Endometrial microvascular endothelial cells (primary cell): ENCODE data around the gene IL36G. TPM values are rescaled to one million over a fixed set of nuclear protein-coding genes. Genes with fewer than 3 reads are reported as not detected.

ENCODE experiments used
- in situ Hi-C: cut with HindIII; loops from 2 replicates; pipeline ENCODE4 v1.10.0; 2017; ENCODE audit warnings: low sequenced_read_pairs, low pct_unique_long_range_greater_than_20kb; ENCODE audit errors: inconsistent ontology term
- total RNA-seq: library from RNA; depleted of rRNA; stranded (reverse); fragments of >200 nt; gene quantifications from one replicate; pipeline ENCODE4 v1.2.3, GENCODE V29; 2015; ENCODE audit errors: inconsistent ontology term

IL36G gene
- not detected for total RNA-seq

DNA sequence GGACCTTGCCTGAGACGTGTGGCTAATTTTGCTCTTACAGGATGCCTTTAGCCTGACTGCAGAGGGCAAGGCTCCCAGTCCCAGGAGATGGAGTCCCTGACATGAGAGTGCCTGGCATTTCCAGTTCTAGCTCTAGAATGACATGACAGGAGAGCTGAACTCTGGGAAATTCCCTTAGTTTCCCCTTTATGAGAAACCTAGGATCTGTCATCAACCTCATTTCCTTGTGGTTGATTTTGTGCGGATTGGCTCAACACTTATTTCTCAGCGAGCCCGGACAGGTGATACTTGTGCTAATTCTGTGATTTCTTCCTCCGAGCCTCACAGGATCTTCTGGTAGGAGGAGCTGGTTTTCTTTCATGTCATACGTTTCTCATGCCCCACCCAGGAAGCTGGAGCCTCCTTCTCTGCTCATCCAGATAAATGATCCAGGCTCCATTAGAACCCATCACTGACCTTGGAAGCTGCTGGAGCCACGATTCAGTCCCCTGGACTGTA lies at the start of gene IL36G:
Gene IL36G, plus strand, starts transcription at position 448 of the 498 bp plus-strand sequence. CDS start 633 bp downstream, outside the sequence.
- in situ Hi-C loops = no loop called here

DNA sequence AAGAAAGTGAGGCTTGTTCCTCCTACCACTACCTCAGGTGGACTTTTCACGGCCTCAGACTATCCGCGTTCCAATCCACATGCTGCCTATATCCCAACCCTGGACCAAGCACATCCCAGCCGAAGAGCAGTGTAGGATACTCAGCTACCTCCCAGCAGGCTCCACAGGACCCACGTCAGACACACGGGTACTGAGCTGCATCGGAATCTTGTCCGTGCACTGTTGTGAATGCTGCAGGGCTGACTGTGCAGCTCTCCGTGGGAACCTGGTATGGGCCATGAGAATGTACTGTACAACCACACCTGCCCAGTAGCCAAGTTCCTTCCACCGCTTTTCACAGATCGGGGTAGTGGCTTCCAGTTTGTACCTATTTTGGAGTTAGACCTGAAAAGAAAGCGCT lies 44.5 kb upstream of the IL36G start:
- in situ Hi-C loops = loop anchor here (25.0 kb wide), 1 partner anchor 171 kb away; the partner anchor contains the start of gene CKAP2L

DNA sequence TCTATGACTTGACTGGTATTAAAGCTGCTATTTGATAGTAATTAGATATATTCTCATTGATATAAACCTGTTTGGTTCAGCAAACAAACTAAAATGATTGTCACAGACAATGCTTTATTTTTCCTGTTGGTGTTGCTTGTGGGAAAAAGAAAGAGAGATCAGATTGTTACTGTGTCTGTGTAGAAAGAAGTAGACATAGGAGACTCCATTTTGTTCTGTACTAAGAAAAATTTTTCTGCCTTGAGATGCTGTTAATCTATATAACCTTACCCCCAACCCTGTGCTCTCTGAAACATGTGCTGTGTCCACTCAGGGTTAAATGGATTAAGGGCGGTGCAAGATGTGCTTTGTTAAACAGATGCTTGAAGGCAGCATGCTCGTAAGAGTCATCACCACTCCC lies 43.7 kb upstream of the IL36G start:
- in situ Hi-C loops = loop anchor here (25.0 kb wide), 1 partner anchor 172 kb away; the partner anchor contains the start of gene CKAP2L

DNA sequence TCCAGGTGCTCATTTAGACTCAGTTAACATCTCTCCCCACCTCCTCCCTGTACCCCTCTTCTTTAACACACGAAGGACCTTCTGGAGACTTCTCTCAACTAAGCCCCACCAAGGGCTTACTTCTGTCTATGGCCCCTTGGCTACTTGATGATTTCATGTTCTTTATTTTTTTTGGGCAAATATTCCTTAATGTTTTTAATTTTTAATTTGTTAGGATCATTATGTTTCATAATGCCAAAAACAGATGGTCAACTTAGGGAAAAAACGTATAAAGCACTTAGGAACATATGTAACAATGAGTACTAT lies 40.9 kb upstream of the IL36G start:
- in situ Hi-C loops = loop anchor here (25.0 kb wide), 1 partner anchor 175 kb away; the partner anchor contains the start of gene CKAP2L

- in situ Hi-C loops = loop anchor here (25.0 kb wide), 1 partner anchor 177 kb away; the partner anchor contains the start of gene CKAP2L
Observed at GRCh38 chr2:112938904-112939303, 38.9 kb upstream of the IL36G start.

DNA sequence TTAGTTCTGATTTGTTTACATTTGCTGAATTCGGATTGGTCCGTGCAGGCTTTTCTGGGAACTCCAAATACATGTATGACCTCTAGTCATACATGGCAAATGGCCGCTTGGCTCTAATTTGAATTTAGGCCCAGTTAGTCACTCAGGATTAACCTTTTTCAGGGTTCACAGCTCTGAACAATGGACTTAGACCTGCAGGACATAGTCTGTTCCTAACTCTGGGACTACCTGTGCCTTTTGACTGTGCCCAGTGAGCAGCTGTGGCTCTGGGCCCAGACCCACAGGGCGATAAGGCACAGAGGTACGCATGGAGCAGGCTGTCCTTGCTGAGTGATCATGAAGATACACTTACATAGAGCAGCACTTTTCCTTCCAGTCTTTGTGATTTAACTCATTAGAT lies 38.4 kb upstream of the IL36G start:
- in situ Hi-C loops = loop anchor here (25.0 kb wide), 1 partner anchor 177 kb away; the partner anchor contains the start of gene CKAP2L

GRCh38 chr2:112940859-112941625 lies 36.8 kb upstream of the IL36G start:
- in situ Hi-C loops = loop anchor here (25.0 kb wide), 1 partner anchor 179 kb away; the partner anchor contains the start of gene CKAP2L

- in situ Hi-C loops = loop anchor here (25.0 kb wide), 1 partner anchor 180 kb away; the partner anchor contains the start of gene CKAP2L
Observed at GRCh38 chr2:112941753-112942653, 35.8 kb upstream of the IL36G start.

GRCh38 chr2:112942654-112943002 lies 35.2 kb upstream of the IL36G start:
- in situ Hi-C loops = loop anchor here (25.0 kb wide), 1 partner anchor 180 kb away; the partner anchor contains the start of gene CKAP2L

GRCh38 chr2:112944971-112945370 lies 32.8 kb upstream of the IL36G start:
- in situ Hi-C loops = loop anchor here (25.0 kb wide), 1 partner anchor 183 kb away; the partner anchor contains the start of gene CKAP2L

- in situ Hi-C loops = loop anchor here (25.0 kb wide), 1 partner anchor 184 kb away; the partner anchor contains the start of gene CKAP2L
Observed at GRCh38 chr2:112946086-112946485, 31.7 kb upstream of the IL36G start.

GRCh38 chr2:112947374-112947773 lies 30.4 kb upstream of the IL36G start:
- in situ Hi-C loops = loop anchor here (25.0 kb wide), 1 partner anchor 185 kb away; the partner anchor contains the start of gene CKAP2L

DNA sequence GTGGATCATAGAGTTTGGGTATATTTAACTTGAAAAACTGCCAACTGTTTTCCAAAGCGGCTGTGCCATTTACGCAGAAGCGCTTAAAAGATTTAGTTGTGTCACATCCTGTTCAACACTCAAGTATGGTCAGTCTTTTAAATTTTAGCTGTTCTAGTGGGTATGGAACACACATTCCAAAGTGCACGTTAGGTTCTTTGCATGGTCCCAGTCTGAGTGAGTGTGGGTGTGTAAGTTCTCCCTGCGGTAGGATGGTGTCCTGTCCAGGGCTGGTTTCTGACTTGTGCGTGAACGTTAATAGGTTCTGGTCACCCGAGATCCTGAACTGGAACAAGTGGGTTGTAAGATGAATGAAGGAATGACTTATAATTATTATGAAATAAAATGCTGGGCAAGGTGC lies 28.4 kb upstream of the IL36G start:
- in situ Hi-C loops = loop anchor here (25.0 kb wide), 1 partner anchor 187 kb away; the partner anchor contains the start of gene CKAP2L

DNA sequence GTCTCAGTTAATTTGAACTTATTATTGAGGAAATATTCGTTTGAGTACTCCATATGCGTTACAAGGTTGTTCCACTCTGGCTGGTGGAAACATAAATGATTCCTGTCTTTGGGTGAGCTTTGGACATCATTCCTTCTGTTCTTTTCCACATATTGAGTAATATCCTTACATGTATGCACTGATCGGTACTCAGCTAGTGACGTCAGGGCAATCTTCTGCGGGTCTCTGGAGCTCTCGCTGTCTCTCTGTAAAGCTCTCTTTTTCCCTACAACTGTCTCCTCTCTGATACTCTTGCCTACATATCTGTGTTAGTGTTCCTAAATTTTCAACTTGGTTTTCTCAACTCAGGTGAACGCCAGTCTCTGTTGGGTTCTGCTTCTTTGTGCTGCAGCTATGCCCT lies 23.4 kb upstream of the IL36G start:
- in situ Hi-C loops = no loop called here

DNA sequence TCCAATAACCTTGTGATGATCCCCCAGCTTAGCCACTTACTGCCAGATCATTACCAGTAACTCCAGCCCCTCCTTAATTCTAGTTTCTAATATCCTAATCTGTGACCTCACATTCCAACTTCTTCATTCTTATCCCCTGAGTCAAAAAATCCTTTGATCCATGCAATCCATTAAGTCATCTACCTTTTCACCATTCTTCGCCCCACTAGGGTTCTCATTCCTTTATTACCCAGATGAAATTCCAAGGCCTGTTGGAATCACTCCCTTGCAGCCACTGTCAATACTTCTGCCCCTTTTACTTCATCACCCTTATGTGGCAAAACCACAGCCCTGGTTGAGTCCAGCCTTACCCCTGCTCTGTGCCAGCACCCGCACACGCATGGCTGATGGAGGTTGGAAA lies 20.3 kb upstream of the IL36G start:
- in situ Hi-C loops = no loop called here

DNA sequence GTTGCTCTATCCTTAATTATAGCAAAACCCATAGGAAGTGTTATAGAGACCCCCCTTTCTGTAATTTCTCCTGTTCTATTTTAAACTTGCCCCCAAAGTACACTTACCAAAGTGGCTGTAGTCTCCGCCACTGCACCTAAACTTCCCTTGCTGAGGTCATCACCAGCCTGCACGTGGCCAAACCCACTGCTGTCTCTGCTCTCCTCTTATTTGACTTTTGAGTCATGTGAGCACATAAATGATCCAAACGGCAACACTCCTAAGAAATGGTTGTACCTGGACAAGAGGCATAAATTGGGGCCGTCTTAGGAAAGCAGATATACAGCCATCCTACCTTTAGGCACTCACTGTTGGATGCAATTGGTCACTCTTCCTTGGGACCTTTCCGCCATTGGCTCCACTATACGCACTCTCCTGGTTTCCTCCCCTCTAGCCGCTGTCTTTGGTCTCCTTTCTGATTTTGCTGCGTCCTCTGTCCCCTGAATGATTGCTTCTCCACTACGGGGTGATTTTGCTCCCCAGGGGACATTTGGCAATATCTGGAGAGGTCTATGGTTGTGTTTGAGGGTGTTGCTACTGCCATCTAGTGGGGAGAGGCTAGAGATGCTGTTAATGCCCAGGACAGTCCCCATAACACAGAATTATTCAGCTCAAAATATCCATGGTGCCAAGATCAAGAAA lies 19.2 kb upstream of the IL36G start:
- in situ Hi-C loops = no loop called here

DNA sequence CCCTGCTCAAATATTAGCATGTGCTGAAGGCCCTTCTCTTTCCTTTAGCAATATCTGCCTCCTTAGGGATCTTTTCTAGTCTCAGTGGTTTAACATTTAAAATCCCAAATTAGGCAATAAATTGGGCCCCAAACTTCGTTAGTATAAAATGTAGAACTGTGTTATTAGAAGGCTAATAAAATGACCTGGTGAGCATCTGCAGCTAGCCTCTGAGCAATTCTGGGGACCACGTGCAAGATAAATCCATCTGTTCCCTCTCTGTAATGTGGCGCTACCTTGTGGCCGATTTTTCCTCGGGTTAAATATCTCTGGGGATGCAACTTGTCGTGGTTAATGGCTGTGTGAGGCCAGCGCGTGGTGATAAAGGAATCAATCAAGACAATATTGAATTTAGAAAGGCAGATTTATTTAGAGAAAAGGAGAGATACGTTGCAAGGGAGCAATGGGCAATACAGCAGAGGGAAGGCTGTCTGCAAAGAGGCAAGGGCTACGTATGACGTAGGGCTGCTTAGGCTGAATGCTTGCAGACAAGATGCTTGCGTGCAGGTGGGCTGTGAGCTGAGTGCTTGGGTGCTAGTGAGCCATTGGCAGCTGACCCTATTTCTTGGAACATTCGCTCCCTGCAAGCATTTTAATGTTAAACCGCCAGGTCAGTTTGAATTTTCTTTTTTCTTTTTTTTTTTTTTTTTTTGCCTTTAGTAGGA lies 18.5 kb upstream of the IL36G start:
- in situ Hi-C loops = no loop called here

DNA sequence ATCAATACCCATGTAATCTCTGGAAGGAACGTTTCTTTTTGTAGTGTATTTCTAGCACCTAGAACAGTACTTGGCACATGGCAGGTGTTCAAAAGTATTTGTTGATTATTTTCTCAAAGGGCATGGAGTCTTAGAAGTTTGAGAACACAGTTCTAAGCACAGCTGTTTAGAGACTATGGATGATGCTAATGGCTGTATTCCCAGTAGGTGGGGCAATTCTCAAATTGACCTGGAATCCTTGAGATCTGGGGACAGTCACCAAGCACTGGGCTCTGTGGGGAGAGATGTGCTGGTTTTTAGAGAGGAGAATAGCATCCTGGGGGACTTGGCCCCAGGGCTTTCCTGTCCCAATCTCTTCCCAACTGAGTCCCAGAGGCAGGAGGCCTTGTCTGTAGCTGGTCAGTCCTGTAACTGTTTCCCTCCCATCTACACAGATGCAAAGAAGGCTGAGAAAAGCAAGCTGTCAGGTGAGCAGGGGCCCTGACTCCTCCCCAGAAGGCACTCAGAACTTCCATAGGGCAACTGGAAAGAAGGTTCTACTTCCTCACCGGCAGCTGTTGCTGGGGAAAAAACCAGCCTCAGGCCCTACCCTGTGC lies 17.5 kb upstream of the IL36G start:
- in situ Hi-C loops = no loop called here
